Mucosa of stomach (tissue), 1 donor: Measurements from ENCODE around the gene PAPSS1.

Source experiments
- H3K27me3 ChIP-seq: one replicate; pipeline ENCODE4 v1.7.0; 2013; ENCODE audit warnings: mild to moderate bottlenecking, low read length; ENCODE audit not compliant: control insufficient read depth, insufficient read depth
- H3K36me3 ChIP-seq: one replicate; pipeline ENCODE4 v1.7.0; 2013; ENCODE audit warnings: low read length; ENCODE audit not compliant: control insufficient read depth, insufficient read depth
- H3K4me1 ChIP-seq: one replicate; pipeline ENCODE4 v1.7.0; 2013; ENCODE audit warnings: mild to moderate bottlenecking, low read length; ENCODE audit not compliant: control insufficient read depth, insufficient read depth
- H3K4me3 ChIP-seq: one replicate; pipeline ENCODE4 v1.7.0; 2013; ENCODE audit warnings: low read length
- H3K9ac ChIP-seq: one replicate; pipeline ENCODE4 v1.7.0; 2013; ENCODE audit warnings: mild to moderate bottlenecking, low read length, moderate library complexity
- H3K9me3 ChIP-seq: one replicate; pipeline ENCODE4 v1.7.0; 2013; ENCODE audit warnings: mild to moderate bottlenecking, low read length, moderate library complexity; ENCODE audit not compliant: control insufficient read depth
- donor health status: Pancreatic carcinoma.

The PAPSS1 gene

DNA sequence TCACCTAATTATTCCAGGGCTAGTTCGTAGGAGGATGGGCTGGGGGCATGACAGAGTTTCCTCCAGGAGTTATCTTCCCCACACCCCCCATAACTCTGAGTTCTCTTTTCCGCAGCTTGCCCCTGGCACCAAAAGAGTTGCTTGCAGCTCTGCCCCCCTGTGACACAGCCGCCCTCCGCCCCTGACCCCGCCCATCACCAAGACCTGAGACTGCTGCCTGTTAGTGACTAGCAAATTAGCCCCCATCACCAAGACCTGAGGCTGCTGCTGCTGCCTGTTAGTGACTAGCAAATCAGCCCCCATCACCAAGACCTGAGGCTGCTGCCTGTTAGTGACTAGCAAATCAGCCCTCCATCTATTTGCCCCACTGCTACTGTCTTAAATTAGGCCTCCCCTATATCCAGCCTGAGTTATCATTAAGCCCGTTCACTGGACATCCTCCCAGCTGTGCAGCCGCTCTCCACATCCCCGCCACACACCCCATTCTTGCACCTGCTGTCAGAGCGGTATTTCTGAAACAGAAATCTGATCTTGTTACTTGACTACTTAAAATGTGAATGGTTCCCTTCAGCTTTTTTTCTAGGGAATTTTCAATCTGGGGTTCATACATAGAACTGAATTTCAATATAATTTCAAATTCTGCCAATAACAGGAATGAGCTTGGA lies 1.5 kb upstream of the PAPSS1 start:
- no peaks in the 10 kb centered on the region for H3K9me3 ChIP-seq
- peak overlapping the region; percentile 83 for H3K9ac ChIP-seq

GRCh38 chr4:107719207-107719921 lies 670 bp downstream of the PAPSS1 start:
- peak overlapping the region; percentile 72 for H3K4me3 ChIP-seq
- no peaks in the 10 kb centered on the region for H3K36me3 ChIP-seq
- peak overlapping the region; percentile 69 for H3K9ac ChIP-seq
- H3K4me1 ChIP-seq: no peaks in the 10 kb centered on the region
- no peaks in the 10 kb centered on the region for H3K27me3 ChIP-seq
- no peaks in the 10 kb centered on the region for H3K9me3 ChIP-seq

More for the DNA sequence above, 1.5 kb upstream of the PAPSS1 start:
- Histone ChIP-seq H3K27me3 (no peaks in the 10 kb centered on the region), H3K4me3 (no peak overlapping the region), H3K36me3 (no peaks in the 10 kb centered on the region), H3K4me1 (peaks cover 3% of the 10 kb centered on the region)

DNA sequence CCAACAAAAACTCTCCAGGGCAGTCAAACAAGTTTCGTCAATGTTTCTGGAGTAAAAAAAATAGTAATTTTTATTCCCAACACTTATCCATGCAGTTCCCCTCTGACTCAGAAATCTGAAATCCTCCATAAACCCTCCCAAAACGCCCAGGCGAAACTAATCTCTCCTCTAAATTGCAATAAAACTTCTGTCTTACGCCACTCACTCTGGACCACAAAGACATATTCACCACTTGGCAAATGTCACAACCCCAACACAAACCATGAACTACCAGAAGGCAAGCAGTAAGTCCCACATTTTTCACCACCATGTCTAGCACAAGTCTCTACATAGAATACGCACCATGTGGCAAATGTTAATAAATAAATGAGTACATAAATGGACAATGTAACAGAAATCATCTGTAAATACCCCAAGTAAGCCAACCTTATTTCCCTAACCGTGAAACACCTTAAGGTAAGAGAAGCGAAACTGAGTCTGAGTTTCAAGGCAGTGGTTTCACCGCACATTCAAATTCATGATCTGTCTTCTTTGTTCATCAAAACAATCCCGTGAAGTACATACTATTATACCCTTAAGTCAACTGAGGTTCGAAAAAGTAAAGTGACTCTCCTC lies 1.6 kb downstream of the PAPSS1 start:
- Histone ChIP-seq H3K9ac (peak overlapping the region; percentile 69), H3K9me3 (no peaks in the 10 kb centered on the region), H3K36me3 (no peaks in the 10 kb centered on the region), H3K4me3 (no peak overlapping the region), H3K4me1 (no peaks in the 10 kb centered on the region), H3K27me3 (no peaks in the 10 kb centered on the region)

DNA sequence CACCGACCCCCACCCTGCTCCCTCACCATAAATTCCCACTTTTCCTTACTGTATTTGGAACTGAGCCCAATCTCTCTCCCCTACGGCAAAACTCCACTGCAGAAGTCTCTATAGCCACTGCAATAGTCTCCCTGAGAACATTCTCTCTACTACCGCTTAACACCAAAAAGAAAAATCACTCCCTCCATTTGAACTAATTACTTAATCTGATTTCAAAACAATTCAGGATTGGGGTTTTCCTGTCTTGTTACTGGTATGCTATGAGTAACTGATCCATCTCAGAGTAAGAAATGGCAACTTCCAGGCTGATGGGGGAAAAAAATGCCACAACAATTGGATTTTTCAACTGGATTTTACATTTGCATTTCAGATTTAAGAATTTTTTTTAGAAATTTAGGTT lies 5.8 kb downstream of the PAPSS1 start:
- H3K4me1 ChIP-seq: no peaks in the 10 kb centered on the region
- no peak overlapping the region for H3K9ac ChIP-seq
- no peak overlapping the region for H3K4me3 ChIP-seq
- H3K27me3 ChIP-seq: no peaks in the 10 kb centered on the region
- no peaks in the 10 kb centered on the region for H3K9me3 ChIP-seq
- no peaks in the 10 kb centered on the region for H3K36me3 ChIP-seq

- Histone ChIP-seq H3K9me3 (no peaks in the 10 kb centered on the region), H3K36me3 (no peaks in the 10 kb centered on the region), H3K4me1 (no peaks in the 10 kb centered on the region), H3K4me3 (no peak overlapping the region), H3K9ac (no peak overlapping the region), H3K27me3 (no peaks in the 10 kb centered on the region)
These were observed 7.8 kb downstream of the PAPSS1 start for GRCh38 chr4:107712236-107712635.

- Histone ChIP-seq H3K27me3 (no peaks in the 10 kb centered on the region), H3K9me3 (peaks cover 2% of the 10 kb centered on the region), H3K4me1 (no peaks in the 10 kb centered on the region), H3K9ac (no peak overlapping the region), H3K36me3 (no peaks in the 10 kb centered on the region), H3K4me3 (no peak overlapping the region)
These were observed 8.2 kb downstream of the PAPSS1 start for GRCh38 chr4:107711831-107712230.

DNA sequence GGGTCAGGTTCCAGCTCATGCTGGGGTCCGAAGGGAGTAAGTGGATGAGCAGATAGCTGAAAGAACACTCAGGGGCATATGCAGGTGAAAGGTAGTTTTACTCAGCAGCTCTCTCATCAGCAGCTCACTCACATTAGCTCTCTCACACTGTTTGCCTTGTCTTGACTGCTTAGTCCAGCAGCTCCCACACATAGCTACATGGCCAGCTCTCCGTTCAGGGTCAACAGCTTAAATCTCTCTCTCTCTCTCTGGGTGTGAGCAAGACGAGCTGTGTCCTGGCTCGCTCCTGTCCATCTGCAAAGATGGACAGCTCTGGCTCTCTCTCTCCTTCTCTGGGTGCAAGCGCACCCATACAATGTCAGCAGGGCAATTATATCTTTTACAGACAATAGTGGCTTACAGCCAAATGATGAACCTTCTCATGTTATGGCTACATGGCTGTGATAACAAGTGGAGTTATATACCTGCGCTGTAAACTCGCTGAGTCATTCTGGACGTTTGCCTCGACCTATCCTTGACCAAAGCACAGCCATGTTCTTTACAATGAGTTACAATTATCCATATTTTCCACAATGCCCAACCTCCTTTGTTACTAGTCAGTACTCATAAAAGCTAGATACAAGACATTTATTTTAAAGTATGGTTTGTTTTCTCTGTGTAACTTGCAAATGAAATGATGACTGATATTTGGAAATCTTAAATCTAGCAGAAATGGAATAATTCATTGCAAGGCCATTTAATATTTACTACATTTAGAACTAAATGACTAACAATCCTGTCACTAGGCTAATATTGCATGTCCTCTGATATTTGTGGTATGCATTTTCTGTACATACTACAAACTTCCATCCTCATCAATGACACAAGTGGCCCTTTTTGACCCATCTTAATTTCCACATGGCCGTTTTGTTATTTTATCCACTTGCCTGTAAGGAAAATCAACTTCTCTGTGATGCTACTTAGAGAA lies 9.3 kb downstream of the PAPSS1 start:
- no peaks in the 10 kb centered on the region for H3K36me3 ChIP-seq

GRCh38 chr4:107709916-107710315 lies 10.1 kb downstream of the PAPSS1 start:
- no peaks in the 10 kb centered on the region for H3K4me1 ChIP-seq
- H3K9me3 ChIP-seq: peaks cover 7% of the 10 kb centered on the region
- no peaks in the 10 kb centered on the region for H3K36me3 ChIP-seq
- no peak overlapping the region for H3K4me3 ChIP-seq
- no peak overlapping the region for H3K9ac ChIP-seq
- no peaks in the 10 kb centered on the region for H3K27me3 ChIP-seq

More for the DNA sequence above, 9.3 kb downstream of the PAPSS1 start:
- Histone ChIP-seq H3K27me3 (no peaks in the 10 kb centered on the region), H3K4me3 (no peak overlapping the region), H3K9ac (no peak overlapping the region), H3K4me1 (no peaks in the 10 kb centered on the region), H3K9me3 (peaks cover 7% of the 10 kb centered on the region)

- Histone ChIP-seq H3K27me3 (no peaks in the 10 kb centered on the region), H3K4me1 (no peaks in the 10 kb centered on the region), H3K4me3 (no peak overlapping the region), H3K36me3 (no peaks in the 10 kb centered on the region), H3K9me3 (peaks cover 7% of the 10 kb centered on the region), H3K9ac (no peak overlapping the region)
These were observed 11.8 kb downstream of the PAPSS1 start for GRCh38 chr4:107708225-107708624.

DNA sequence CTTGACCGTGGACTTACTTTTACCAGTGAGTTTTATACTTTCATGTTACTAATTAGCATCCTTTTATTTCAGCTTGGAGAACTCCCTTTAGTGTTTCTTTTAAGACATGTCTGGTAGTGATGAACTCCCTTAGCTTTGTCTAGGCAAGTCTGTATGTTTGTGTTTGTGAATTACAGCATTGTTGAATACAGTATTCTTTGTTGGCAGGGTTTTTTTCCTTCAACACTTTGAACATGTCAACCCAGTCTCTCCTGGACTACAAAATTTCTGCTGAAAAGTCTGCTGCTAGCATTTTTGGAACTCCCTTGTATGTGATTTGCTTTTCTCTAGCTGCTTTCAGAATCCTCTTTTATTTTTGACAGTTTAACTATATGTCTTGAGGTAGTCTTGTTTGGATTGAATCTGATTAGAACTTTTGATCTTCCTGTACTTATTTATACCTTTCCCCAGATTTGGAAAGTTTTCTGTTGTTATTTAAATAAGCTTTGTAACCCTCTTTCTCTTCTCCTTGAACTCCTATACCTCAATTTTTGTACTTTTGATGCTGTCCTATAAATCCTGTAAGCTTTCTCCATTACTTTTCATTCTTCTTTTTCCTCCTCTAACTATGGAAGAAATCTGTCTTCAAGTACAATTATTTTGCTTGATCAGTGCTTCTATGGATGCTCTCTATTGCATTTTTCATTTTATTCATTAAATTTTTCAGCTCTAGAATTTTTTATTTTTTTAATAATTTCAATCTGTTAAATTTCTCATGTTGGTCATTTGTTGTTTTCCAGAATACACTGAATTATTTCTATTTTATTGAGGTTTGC lies 14.1 kb downstream of the PAPSS1 start:
- Histone ChIP-seq H3K4me3 (no peak overlapping the region), H3K4me1 (no peaks in the 10 kb centered on the region), H3K9ac (no peak overlapping the region), H3K27me3 (no peaks in the 10 kb centered on the region), H3K36me3 (no peaks in the 10 kb centered on the region), H3K9me3 (peaks cover 7% of the 10 kb centered on the region)

DNA sequence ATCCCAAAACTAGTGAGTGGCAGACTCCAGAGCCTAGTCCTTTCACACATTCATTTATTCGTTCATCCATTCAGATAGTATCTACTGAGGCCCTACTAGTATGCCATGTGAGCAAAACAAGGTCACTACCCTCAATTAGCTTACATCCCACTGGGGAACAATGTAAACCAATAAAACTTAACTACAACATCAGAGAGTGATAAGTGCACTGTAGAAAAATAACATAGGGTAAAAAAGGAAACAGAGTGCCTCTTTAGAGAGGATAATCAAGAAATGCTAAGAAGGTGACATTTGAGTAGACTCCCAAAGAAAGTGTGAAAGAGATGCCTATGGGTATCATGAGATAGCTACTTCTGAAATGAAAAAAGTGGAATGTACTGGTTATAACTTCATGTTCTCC lies 18.5 kb downstream of the PAPSS1 start:
- Histone ChIP-seq H3K36me3 (no peaks in the 10 kb centered on the region), H3K27me3 (no peaks in the 10 kb centered on the region), H3K4me1 (peaks cover 7% of the 10 kb centered on the region), H3K9ac (no peak overlapping the region), H3K9me3 (peaks cover 2% of the 10 kb centered on the region), H3K4me3 (no peak overlapping the region)
